Left lung (tissue), 14 donors: ENCODE measurements around the gene FRG2. TPM values are rescaled to one million over a fixed set of nuclear protein-coding genes. Genes with fewer than 3 reads are reported as not detected.
"Not testable (repeated sequence)": the region's sequence is repeated elsewhere in the genome, so short reads cannot be mapped to it uniquely, and the experiment has no call there.

ENCODE experiments used
- ATAC-seq: fragments of 200-7000 bp; cut with Tn5 transposase; one replicate; pipeline ENCODE4 v1.9.1; 2020; ENCODE audit warnings: moderate library complexity
- DNase-seq, 4 donors: peaks; one replicate each; pipeline ENCODE4 v3.0.0-alpha.2; 2013 to 2020
- H3K27ac ChIP-seq, 2 donors: fragments of 200-600 bp; sonication (generic) in 1 of 2; one replicate each; pipeline versions ENCODE4 v1.5.0 to v1.8.0; 2020 to 2021
- H3K27me3 ChIP-seq, 2 donors: fragments of 200-600 bp; sonication (generic) in 1 of 2; one replicate each; pipeline versions ENCODE4 v1.5.0 to v1.8.0; 2020 to 2021
- H3K36me3 ChIP-seq, 2 donors: fragments of 200-600 bp; sonication (generic) in 1 of 2; one replicate each; pipeline versions ENCODE4 v1.5.0 to v1.8.0; 2020 to 2021
- H3K4me1 ChIP-seq, 2 donors: fragments of 200-600 bp; one replicate each; pipeline ENCODE4 v1.8.0; 2021
- H3K4me3 ChIP-seq, 2 donors: fragments of 200-600 bp; sonication (generic) in 1 of 2; one replicate each; pipeline versions ENCODE4 v1.5.0 to v1.8.0; 2020 to 2021; ENCODE audit warnings: mild to moderate bottlenecking in 1 of 2
- H3K9me3 ChIP-seq, 2 donors: fragments of 200-600 bp; sonication (generic) in 1 of 2; one replicate each; pipeline versions ENCODE4 v1.5.0 to v1.8.0; 2020 to 2021
- intact Hi-C, 2 donors: fragments of 100-400 bp; cut with DNase I; formaldehyde crosslinking; loops; one replicate each; pipeline versions ENCODE4 v1.11.2 to v1.14.2; 2022
- long read RNA-seq, 12 donors: library from polyadenylated mRNA in 2 of 12; unstranded in 2 of 12; transcript quantifications; one replicate each; pipeline ENCODE4 v2.0.0 and lab custom pipeline, GENCODE V29; 2019 to 2026
- polyA plus RNA-seq, 6 donors: library from polyadenylated mRNA; unstranded; fragments of 120-200 nt; gene quantifications; one replicate each; pipeline ENCODE4 v1.2.1, GENCODE V29; 2013; ENCODE audit not compliant: insufficient read length in 6 of 6
- total RNA-seq, 2 donors: library from RNA; stranded (reverse); fragmentation: NEBNext Ultra II Directional; extraction: Animal tissue kit (Norgen Biotek cat#: 25700); gene quantifications; one replicate each; pipeline ENCODE4 v1.2.1, GENCODE V29; 2021
- donor health status: DM: no; HTN: yes; CAD: no.
- donor health status: DM: no; HTN: no; CAD: no.

Gene FRG2
- total RNA-seq: not detected
- under 1 TPM in 1 of 6 donors, not detected in 5; 0.08 TPM for polyA plus RNA-seq
- long read RNA-seq, donor 1: 0 reads
- long read RNA-seq, donor 2: 0 reads
- long read RNA-seq, donor 3: 0 reads
- long read RNA-seq, donor 4: 0 reads
- long read RNA-seq, donor 5: 0 reads
- long read RNA-seq, donor 6: 0 reads
- long read RNA-seq, donor 7: 0 reads
- long read RNA-seq, donor 8: 0 reads
- long read RNA-seq, donor 9: 0 reads
- long read RNA-seq, donor 10: 0 reads
- long read RNA-seq, donor 11: 0 reads
- long read RNA-seq, donor 12: 0 reads

GRCh38 chr4:190027156-190027555 is at the start of gene FRG2:
Gene FRG2 (minus strand): TSS chr4:190027256. CDS start chr4:190027204, 52 bp downstream.
- H3K4me1 ChIP-seq, H3K4me3 ChIP-seq, H3K27ac ChIP-seq, intact Hi-C loops, DNase-seq, H3K36me3 ChIP-seq, H3K9me3 ChIP-seq, ATAC-seq: not testable (repeated sequence)
- H3K27me3 ChIP-seq: peaks cover 0 to 13% of the 10 kb centered on the region in 2 donors

GRCh38 chr4:190068351-190068750 is 41.3 kb upstream of the FRG2 start:
- intact Hi-C loops, ATAC-seq: not testable (repeated sequence)

GRCh38 chr4:190064805-190065204 is 37.7 kb upstream of the FRG2 start:
- ATAC-seq, H3K4me3 ChIP-seq, DNase-seq, H3K9me3 ChIP-seq, H3K27ac ChIP-seq, H3K4me1 ChIP-seq, intact Hi-C loops, H3K36me3 ChIP-seq: not testable (repeated sequence)
- H3K27me3 ChIP-seq: peaks cover 0 to 13% of the 10 kb centered on the region in 2 donors

More at GRCh38 chr4:190068351-190068750, 41.3 kb upstream of the FRG2 start:
- DNase-seq: peak in 1 of 4 donors; percentile 59
- not testable (repeated sequence) for H3K9me3 ChIP-seq, H3K4me3 ChIP-seq, H3K4me1 ChIP-seq, H3K27ac ChIP-seq, H3K36me3 ChIP-seq
- H3K27me3 ChIP-seq: peaks cover 0 to 13% of the 10 kb centered on the region in 2 donors

GRCh38 chr4:190064342-190064741 is 37.3 kb upstream of the FRG2 start, which contains the start of gene DBET:
Gene DBET (plus strand): TSS chr4:190064502.
- H3K9me3 ChIP-seq, DNase-seq, H3K4me3 ChIP-seq, H3K36me3 ChIP-seq, H3K4me1 ChIP-seq, intact Hi-C loops, ATAC-seq, H3K27ac ChIP-seq: not testable (repeated sequence)
- H3K27me3 ChIP-seq: peaks cover 0 to 13% of the 10 kb centered on the region in 2 donors

- H3K9me3 ChIP-seq, H3K4me1 ChIP-seq, H3K4me3 ChIP-seq, ATAC-seq, H3K27ac ChIP-seq, H3K27me3 ChIP-seq, H3K36me3 ChIP-seq, intact Hi-C loops: not testable (repeated sequence)
- DNase-seq: peak in 1 of 4 donors; percentile 50
These were observed 31.9 kb upstream of the FRG2 start for GRCh38 chr4:190058997-190059396.

- H3K9me3 ChIP-seq, H3K4me1 ChIP-seq, H3K27ac ChIP-seq, H3K36me3 ChIP-seq, intact Hi-C loops, DNase-seq, H3K27me3 ChIP-seq, H3K4me3 ChIP-seq, ATAC-seq: not testable (repeated sequence)
These were observed 22.6 kb upstream of the FRG2 start for GRCh38 chr4:190049378-190050239.

GRCh38 chr4:190047627-190048026 is 20.6 kb upstream of the FRG2 start:
- H3K4me1 ChIP-seq, H3K4me3 ChIP-seq, H3K27ac ChIP-seq, DNase-seq, intact Hi-C loops, H3K27me3 ChIP-seq, H3K36me3 ChIP-seq, ATAC-seq, H3K9me3 ChIP-seq: not testable (repeated sequence)

GRCh38 chr4:190040873-190041272 is 13.8 kb upstream of the FRG2 start:
- peak in 1 of 4 donors; percentile 65 for DNase-seq
- intact Hi-C loops: not testable (repeated sequence)

GRCh38 chr4:190037704-190038388 is 10.8 kb upstream of the FRG2 start:
- H3K4me3 ChIP-seq, H3K27ac ChIP-seq, H3K9me3 ChIP-seq, H3K36me3 ChIP-seq, ATAC-seq, intact Hi-C loops, DNase-seq, H3K4me1 ChIP-seq: not testable (repeated sequence)
- peaks cover 10 to 46% of the 10 kb centered on the region in 2 donors for H3K27me3 ChIP-seq

More at GRCh38 chr4:190040873-190041272, 13.8 kb upstream of the FRG2 start:
- peaks cover 9 to 27% of the 10 kb centered on the region in 2 donors for H3K27me3 ChIP-seq
- not testable (repeated sequence) for H3K4me1 ChIP-seq, ATAC-seq, H3K4me3 ChIP-seq, H3K27ac ChIP-seq, H3K9me3 ChIP-seq, H3K36me3 ChIP-seq

GRCh38 chr4:190031264-190031663 is 4.2 kb upstream of the FRG2 start:
- ATAC-seq, H3K36me3 ChIP-seq, intact Hi-C loops, H3K27ac ChIP-seq, H3K9me3 ChIP-seq, H3K4me1 ChIP-seq, DNase-seq, H3K4me3 ChIP-seq: not testable (repeated sequence)
- peaks cover 4 to 23% of the 10 kb centered on the region in 2 donors for H3K27me3 ChIP-seq

GRCh38 chr4:190022614-190023281 is 4.3 kb downstream of the FRG2 start:
- H3K4me3 ChIP-seq, H3K4me1 ChIP-seq, intact Hi-C loops, H3K36me3 ChIP-seq, H3K27ac ChIP-seq, H3K9me3 ChIP-seq: not testable (repeated sequence)
- peaks cover 16 to 56% of the 10 kb centered on the region in 2 donors for H3K27me3 ChIP-seq
- peak; percentile 62 for ATAC-seq
- DNase-seq: peak in 1 of 4 donors; percentile 82

- H3K27me3 ChIP-seq: peaks cover 24 to 64% of the 10 kb centered on the region in 2 donors
- DNase-seq, ATAC-seq, H3K4me3 ChIP-seq, H3K36me3 ChIP-seq, intact Hi-C loops, H3K9me3 ChIP-seq, H3K4me1 ChIP-seq, H3K27ac ChIP-seq: not testable (repeated sequence)
These were observed 5.1 kb downstream of the FRG2 start for GRCh38 chr4:190021973-190022372.
